Panc1 (cell line): ENCODE data around the gene SSBP3. TPM values are rescaled to one million over a fixed set of nuclear protein-coding genes. Genes with fewer than 3 reads are reported as not detected.
A peak's percentile ranks its signal among the peaks of the same experiment; 100 is the strongest.

Experiments
- ATAC-seq: fragments of 200-7000 bp; cut with Tn5 transposase; 2 replicates; pipeline ENCODE4 v1.9.1; 2020; ENCODE audit warnings: mild to moderate bottlenecking, moderate library complexity
- BruUV-seq: library from RNA; stranded (reverse); fragments of 400-500 nt; replicated peaks from 2 replicates; lab custom pipeline; 2021; lab: Mats Ljungman, UMichigan
- CTCF ChIA-PET: fragments of 300-600 bp; sonication (Branson Sonifier 250); formaldehyde crosslinking; loops from one replicate; lab custom pipeline; 2022; ENCODE audit warnings: antibody characterized with exemption; lab: Charles Lee
- POLR2A ChIA-PET: fragments of 300-600 bp; sonication (Branson Sonifier 250); formaldehyde crosslinking; loops from one replicate; lab custom pipeline; 2022; ENCODE audit warnings: antibody characterized with exemption; lab: Charles Lee
- DNase-seq: peaks from one replicate; pipeline ENCODE4 v3.0.0-alpha.2; 2010; ENCODE audit warnings: low read depth, low spot score
- H3K27ac ChIP-seq: 2 replicates; pipeline ENCODE4 v1.5.1; 2011; ENCODE audit warnings: mild to moderate bottlenecking, low read length, inconsistent platforms
- H3K27me3 ChIP-seq: fragments of 200-500 bp; sonication (Bioruptor generic); 2 replicates; pipeline ENCODE4 v1.6.0; 2014; ENCODE audit warnings: low read length, inconsistent platforms; ENCODE audit not compliant: control insufficient read depth, insufficient read depth
- H3K36me3 ChIP-seq: fragments of 200-500 bp; sonication (Bioruptor generic); 2 replicates; pipeline ENCODE4 v1.5.1; 2014; ENCODE audit warnings: inconsistent platforms, mild to moderate bottlenecking, low read length, moderate library complexity; ENCODE audit not compliant: control insufficient read depth, insufficient read depth
- H3K4me1 ChIP-seq: 2 replicates; pipeline ENCODE4 v1.5.1; 2011; ENCODE audit warnings: inconsistent platforms, mild to moderate bottlenecking, low read length, moderate library complexity; ENCODE audit not compliant: control insufficient read depth, insufficient read depth
- H3K4me3 ChIP-seq, 2 experiments: 2 replicates each; pipeline ENCODE4 v1.5.1; 2011 to 2012; ENCODE audit warnings: low read depth in 2 of 2, low read length in 2 of 2, mild to moderate bottlenecking in 2 of 2, inconsistent platforms in 1 of 2, moderate library complexity in 1 of 2
- H3K9me3 ChIP-seq: fragments of 200-500 bp; sonication (Bioruptor generic); 2 replicates; pipeline ENCODE4 v1.5.1; 2014; ENCODE audit warnings: low read depth, mild to moderate bottlenecking, inconsistent platforms, low read length, moderate library complexity; ENCODE audit not compliant: control insufficient read depth, insufficient read depth
- CTCF ChIP-seq: fragments of 450-650 bp; IDR thresholded peaks from 2 replicates; pipeline ENCODE4 v1.5.1; 2017; ENCODE audit warnings: mild to moderate bottlenecking
- POLR2AphosphoS5 ChIP-seq: IDR thresholded peaks from 2 replicates; pipeline ENCODE4 v1.6.1; 2012; ENCODE audit warnings: mild to moderate bottlenecking, low read depth, low read length, moderate library complexity
- REST ChIP-seq, 2 experiments: IDR thresholded peaks; 2 replicates each; pipeline ENCODE4 v1.6.1; 2011 to 2012; ENCODE audit warnings: low read depth in 2 of 2, control low read depth in 1 of 2, low read length in 1 of 2, mild to moderate bottlenecking in 1 of 2, moderate library complexity in 1 of 2; ENCODE audit not compliant: insufficient read depth in 1 of 2
- SIN3A ChIP-seq: IDR thresholded peaks from 2 replicates; pipeline ENCODE4 v1.6.1; 2012; ENCODE audit warnings: low read depth, mild to moderate bottlenecking, low read length, moderate library complexity, borderline replicate concordance; ENCODE audit not compliant: insufficient read depth
- TCF7L2 ChIP-seq: IDR thresholded peaks from 2 replicates; pipeline ENCODE4 v1.6.1; 2011; ENCODE audit warnings: mild to moderate bottlenecking, low read depth, low read length, inconsistent platforms
- in situ Hi-C: cut with HindIII; loops from 2 replicates; pipeline ENCODE4 v1.10.0; 2016; ENCODE audit warnings: low sequenced_read_pairs, low pct_unique_long_range_greater_than_20kb
- intact Hi-C: fragments of 100-400 bp; cut with micrococcal nuclease; formaldehyde crosslinking; loops from one replicate; pipeline ENCODE4 v1.10.0; 2022; ENCODE audit not compliant: unreplicated experiment
- total RNA-seq: library from RNA; stranded (reverse); gene quantifications from one replicate; pipeline ENCODE4 v1.2.1, GENCODE V29; 2021; ENCODE audit not compliant: unreplicated experiment

The SSBP3 gene
- total RNA-seq, 1 experiment from 2014 or later: 22.5 TPM

GRCh38 chr1:54291276-54292001 lies 114.8 kb downstream of the SSBP3 start:
- Histone ChIP-seq H3K4me1 (peaks cover 3% of the 10 kb centered on the region; the same call in 1 of the 2 replicates), H3K27me3 (no peaks in the 10 kb centered on the region), H3K36me3 (no peaks in the 10 kb centered on the region), H3K27ac (no peak overlapping the region), H3K9me3 (no peaks in the 10 kb centered on the region), H3K4me3 (no peak overlapping the region)
- in situ Hi-C loops (no loop called here), intact Hi-C loops (no loop called here)
- DNase-seq (no peak), ATAC-seq (no peak)
- no peak for TF ChIP-seq TCF7L2
- POLR2A ChIA-PET: no interaction called here
- CTCF ChIA-PET: interaction anchor here (0.6 kb wide), 1 partner anchor 165 kb away, joined by 9 read pairs; no protein-coding TSS in a partner anchor
- no TSS peak for BruUV-seq

DNA sequence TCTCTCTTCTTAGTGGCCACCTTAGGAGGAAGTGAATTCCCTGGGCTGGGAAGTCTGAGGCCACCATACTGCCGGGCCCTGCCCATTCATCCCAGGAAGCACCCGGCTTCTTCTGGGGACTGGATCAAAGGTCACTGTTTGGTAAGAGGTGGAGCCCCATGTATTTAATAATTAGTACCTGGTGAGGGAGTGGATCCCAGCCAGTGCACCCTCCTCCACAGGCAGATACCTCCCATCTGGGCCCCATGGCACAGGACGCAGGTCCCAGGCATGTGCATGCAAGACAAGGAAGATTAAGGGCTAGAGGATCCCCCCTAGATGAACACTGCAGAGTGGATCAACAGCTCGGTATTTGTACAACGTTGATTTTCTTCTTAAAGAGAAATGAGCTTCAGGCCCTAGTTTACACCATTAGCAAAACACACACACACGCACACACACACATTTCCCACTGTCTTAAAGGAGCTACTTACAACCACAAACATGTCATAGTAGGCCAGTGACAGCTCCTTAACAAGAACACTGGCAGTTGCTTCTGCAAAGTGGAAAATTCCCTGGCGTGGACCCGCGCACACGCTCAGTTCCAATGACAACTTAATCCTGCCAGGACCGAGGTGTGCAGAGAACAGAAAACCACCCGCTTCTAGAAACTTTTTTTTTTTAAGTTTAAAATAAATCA lies 115.5 kb downstream of the SSBP3 start:
- Histone ChIP-seq H3K27ac (no peak overlapping the region), H3K4me3 (no peak overlapping the region), H3K4me1 (peaks cover 3% of the 10 kb centered on the region; the same call in 1 of the 2 replicates), H3K36me3 (no peaks in the 10 kb centered on the region), H3K9me3 (no peaks in the 10 kb centered on the region), H3K27me3 (no peaks in the 10 kb centered on the region)
- ChIA-PET CTCF (interaction anchor here (0.6 kb wide), 1 partner anchor 164 kb away, joined by 9 read pairs; no protein-coding TSS in a partner anchor), POLR2A (no interaction called here)
- DNase-seq (no peak), ATAC-seq (no peak)
- in situ Hi-C loops: no loop called here
- intact Hi-C loops: no loop called here
- BruUV-seq: no TSS peak
- TF ChIP-seq TCF7L2 (no peak), REST (IDR thresholded peaks at IDR 0.05; ENCODE audit: insufficient read depth in 1 of 2, low read depth in 2 of 2, low read length in 1 of 2) (no peak), SIN3A (no peak), CTCF (no peak)

DNA sequence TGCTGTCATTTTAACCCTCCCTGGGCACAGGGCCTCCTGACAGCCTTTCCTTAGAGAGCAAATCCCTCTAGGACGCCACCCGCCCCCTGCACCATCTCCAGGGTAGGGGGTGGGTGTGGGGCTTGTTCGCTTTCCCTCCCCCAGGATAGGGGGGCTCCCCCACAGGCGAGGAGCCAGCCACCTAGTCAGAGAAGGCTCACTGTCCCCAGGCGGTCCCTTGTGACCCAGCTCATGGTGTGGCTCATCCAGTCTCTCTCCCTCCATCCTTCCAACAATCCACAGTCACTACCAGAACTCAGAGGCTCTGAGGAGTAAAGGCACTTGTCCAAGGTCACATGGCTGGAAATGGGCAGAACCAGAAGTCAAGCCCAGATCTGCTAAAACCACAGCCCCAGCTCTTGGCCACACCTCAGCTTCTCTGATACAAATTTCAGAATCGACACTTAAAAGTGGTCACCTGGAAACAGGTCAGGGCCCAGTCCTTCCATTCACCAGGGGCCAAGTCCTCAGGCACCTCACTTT lies 116.4 kb downstream of the SSBP3 start:
- no peak overlapping the region for H3K4me3 ChIP-seq

More for the DNA sequence above, 116.4 kb downstream of the SSBP3 start:
- no peak for DNase-seq
- intact Hi-C loops (no loop called here), in situ Hi-C loops (no loop called here)
- Histone ChIP-seq H3K4me1 (peaks cover 3% of the 10 kb centered on the region; the same call in 1 of the 2 replicates), H3K36me3 (no peaks in the 10 kb centered on the region), H3K27me3 (no peaks in the 10 kb centered on the region), H3K27ac (no peak overlapping the region), H3K9me3 (no peaks in the 10 kb centered on the region)
- peak; percentile 44 for ATAC-seq
- BruUV-seq: no TSS peak
- TF ChIP-seq SIN3A (no peak), TCF7L2 (no peak), CTCF (no peak), POLR2AphosphoS5 (no peak), REST (IDR thresholded peaks at IDR 0.05; ENCODE audit: insufficient read depth in 1 of 2, low read depth in 2 of 2, low read length in 1 of 2) (no peak)
- ChIA-PET CTCF (no interaction called here), POLR2A (interaction anchor here (0.6 kb wide), 1 partner anchor 105 kb away, joined by 15 read pairs; no protein-coding TSS in a partner anchor)
